ENCODE results near the gene NKX2-4. TPM values are rescaled to one million over a fixed set of nuclear protein-coding genes. Genes with fewer than 3 reads are reported as not detected.

NKX2-4 gene
- total RNA-seq (2021; ENCODE audit: unreplicated experiment) (not detected), Bru-seq, nascent RNA (not detected), BruChase-seq, experiment 1, labeled RNA remaining after a 6-hour chase (not detected), BruChase-seq, experiment 2, labeled RNA remaining after a 2-hour chase (not detected)
- not detected in 2 replicates for polyA plus RNA-seq (2012)
- long read RNA-seq = 0 reads

GRCh38 chr20:21397341-21398108, at the start of gene NKX2-4:
Gene NKX2-4 (minus strand): TSS chr20:21397526. CDS start chr20:21397399, 127 bp downstream.
- peaks cover 28% of the 10 kb centered on the region for H3K27me3 ChIP-seq (ENCODE audit: insufficient read depth, low read length)
- DNase-seq (ENCODE audit: low read depth, low spot score) (no peak), ATAC-seq (no peak)
- H3K9me2 ChIP-seq (ENCODE audit: insufficient read depth) = no peaks in the 10 kb centered on the region
- no peak within 1 kb of the TSS for H3K4me2 ChIP-seq (ENCODE audit: low read length)
- H2AFZ ChIP-seq (ENCODE audit: low read depth, low read length, poor library complexity, severe bottlenecking) = no peak within 1 kb of the TSS
- no TSS peak for BruUV-seq (replicated peaks)
- no peaks in the 10 kb centered on the region for H3K4me1 ChIP-seq (ENCODE audit: control insufficient read depth in 1 of 2, insufficient read depth in 2 of 2, low read length in 2 of 2)
- intact Hi-C loops (cut with micrococcal nuclease) = no loop called here
- no peak for TF ChIP-seq EZH2phosphoT487 (IDR thresholded peaks at IDR 0.05; ENCODE audit: borderline replicate concordance)
- no peak for TF ChIP-seq ELF1 (IDR thresholded peaks at IDR 0.05; ENCODE audit: borderline replicate concordance, low read depth)
- TF ChIP-seq FOSL1 (IDR thresholded peaks at IDR 0.05; ENCODE audit: low read depth) = no peak
- TF ChIP-seq POLR2AphosphoS5 (IDR thresholded peaks at IDR 0.05; ENCODE audit: low read depth, low read length) = no peak
- TF ChIP-seq CBX3 (IDR thresholded peaks at IDR 0.05; ENCODE audit: low read depth) = no peak
- no peak within 1 kb of the TSS for H3K27ac ChIP-seq (ENCODE audit: low read depth, low read length)
- CTCF ChIA-PET = no interaction called here
- H4K20me1 ChIP-seq (ENCODE audit: insufficient read depth) = no peaks in the 10 kb centered on the region
- no peaks in the 10 kb centered on the region for H3K36me3 ChIP-seq (ENCODE audit: control insufficient read depth in 1 of 2, insufficient read depth in 2 of 2, low read length in 2 of 2)
- H3K79me2 ChIP-seq (ENCODE audit: insufficient read depth, low read length) = no peaks in the 10 kb centered on the region
- no peaks in the 10 kb centered on the region for H3K9me3 ChIP-seq (ENCODE audit: control insufficient read depth in 1 of 2, insufficient read depth in 1 of 2, low read depth in 1 of 2, low read length in 2 of 2)
- no peak within 1 kb of the TSS for H3K9ac ChIP-seq (ENCODE audit: low read length)
- POLR2A ChIA-PET = no interaction called here
- H3K4me3 ChIP-seq (replicated peaks in 1 of 2; ENCODE audit: low read depth in 1 of 2, low read length in 2 of 2) = no peak within 1 kb of the TSS
- RAD21 ChIA-PET (ENCODE audit: low non-redundant PET in 1 of 2, low total read pairs in 2 of 2, uncharacterized antibody in 2 of 2, unreplicated experiment in 2 of 2) = no interaction called here

DNA sequence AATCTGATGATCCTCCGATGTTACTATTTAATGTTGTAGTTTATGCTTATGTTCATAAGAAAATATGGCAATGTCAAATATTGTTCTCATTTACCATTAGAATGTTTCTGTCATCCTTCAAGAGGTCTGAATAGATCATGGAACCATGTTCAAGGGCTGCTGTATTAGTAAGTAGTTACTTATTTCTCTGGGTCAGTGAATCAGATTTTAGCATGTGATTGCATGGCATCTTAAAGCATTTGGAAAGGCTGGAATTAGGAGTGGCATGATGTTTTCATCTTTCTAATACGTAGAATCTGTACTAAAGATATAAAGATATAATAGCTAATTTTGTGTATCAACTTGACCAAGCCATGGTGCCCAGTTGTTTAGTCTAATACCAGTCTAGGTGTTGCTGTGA, 40.5 kb upstream of the NKX2-4 start:
- no peak for DNase-seq (ENCODE audit: low read depth, low spot score)
- ATAC-seq = no peak
- Histone ChIP-seq H3K9ac (ENCODE audit: low read length) (no peak overlapping the region), H2AFZ (ENCODE audit: low read depth, low read length, poor library complexity, severe bottlenecking) (no peak overlapping the region), H3K79me2 (ENCODE audit: insufficient read depth, low read length) (no peaks in the 10 kb centered on the region), H3K36me3 (ENCODE audit: control insufficient read depth in 1 of 2, insufficient read depth in 2 of 2, low read length in 2 of 2) (no peaks in the 10 kb centered on the region), H3K9me3 (ENCODE audit: control insufficient read depth in 1 of 2, insufficient read depth in 1 of 2, low read depth in 1 of 2, low read length in 2 of 2) (no peaks in the 10 kb centered on the region), H3K27me3 (ENCODE audit: insufficient read depth, low read length) (no peaks in the 10 kb centered on the region), H4K20me1 (ENCODE audit: insufficient read depth) (no peaks in the 10 kb centered on the region), H3K9me2 (ENCODE audit: insufficient read depth) (no peaks in the 10 kb centered on the region), H3K4me3 (replicated peaks in 1 of 2; ENCODE audit: low read depth in 1 of 2, low read length in 2 of 2) (no peak overlapping the region), H3K27ac (ENCODE audit: low read depth, low read length) (no peak overlapping the region), H3K4me2 (ENCODE audit: low read length) (no peak overlapping the region), H3K4me1 (ENCODE audit: control insufficient read depth in 1 of 2, insufficient read depth in 2 of 2, low read length in 2 of 2) (peaks cover 0 to 24% of the 10 kb centered on the region in 2 experiments; a peak in 2 of 4 replicates)
- ChIA-PET CTCF (no interaction called here), POLR2A (no interaction called here), RAD21 (ENCODE audit: low non-redundant PET in 1 of 2, low total read pairs in 2 of 2, uncharacterized antibody in 2 of 2, unreplicated experiment in 2 of 2) (no interaction called here)
- no TSS peak for BruUV-seq (replicated peaks)
- intact Hi-C loops (cut with micrococcal nuclease) = no loop called here
- TF ChIP-seq TCF7L2 (IDR thresholded peaks at IDR 0.05; ENCODE audit: borderline replicate concordance, extremely low read depth, insufficient read depth, insufficient read length) (no peak), POLR2AphosphoS5 (IDR thresholded peaks at IDR 0.05; ENCODE audit: low read depth, low read length) (no peak), SP1 (IDR thresholded peaks at IDR 0.05; ENCODE audit: low read depth) (no peak), EZH2 (IDR thresholded peaks at IDR 0.05) (no peak), SRF (IDR thresholded peaks at IDR 0.05; ENCODE audit: low read depth) (no peak), ELF1 (IDR thresholded peaks at IDR 0.05; ENCODE audit: borderline replicate concordance, low read depth) (no peak), YY1 (IDR thresholded peaks at IDR 0.05; ENCODE audit: extremely low read depth, insufficient replicate concordance, low read depth, low read length) (no peak), JUND (IDR thresholded peaks at IDR 0.05) (no peak), RAD21 (IDR thresholded peaks at IDR 0.05; ENCODE audit: low read depth) (no peak), ZNF274 (IDR thresholded peaks at IDR 0.05; ENCODE audit: low read depth, low read length) (no peak)
- TF ChIP-seq, protein P1, sequence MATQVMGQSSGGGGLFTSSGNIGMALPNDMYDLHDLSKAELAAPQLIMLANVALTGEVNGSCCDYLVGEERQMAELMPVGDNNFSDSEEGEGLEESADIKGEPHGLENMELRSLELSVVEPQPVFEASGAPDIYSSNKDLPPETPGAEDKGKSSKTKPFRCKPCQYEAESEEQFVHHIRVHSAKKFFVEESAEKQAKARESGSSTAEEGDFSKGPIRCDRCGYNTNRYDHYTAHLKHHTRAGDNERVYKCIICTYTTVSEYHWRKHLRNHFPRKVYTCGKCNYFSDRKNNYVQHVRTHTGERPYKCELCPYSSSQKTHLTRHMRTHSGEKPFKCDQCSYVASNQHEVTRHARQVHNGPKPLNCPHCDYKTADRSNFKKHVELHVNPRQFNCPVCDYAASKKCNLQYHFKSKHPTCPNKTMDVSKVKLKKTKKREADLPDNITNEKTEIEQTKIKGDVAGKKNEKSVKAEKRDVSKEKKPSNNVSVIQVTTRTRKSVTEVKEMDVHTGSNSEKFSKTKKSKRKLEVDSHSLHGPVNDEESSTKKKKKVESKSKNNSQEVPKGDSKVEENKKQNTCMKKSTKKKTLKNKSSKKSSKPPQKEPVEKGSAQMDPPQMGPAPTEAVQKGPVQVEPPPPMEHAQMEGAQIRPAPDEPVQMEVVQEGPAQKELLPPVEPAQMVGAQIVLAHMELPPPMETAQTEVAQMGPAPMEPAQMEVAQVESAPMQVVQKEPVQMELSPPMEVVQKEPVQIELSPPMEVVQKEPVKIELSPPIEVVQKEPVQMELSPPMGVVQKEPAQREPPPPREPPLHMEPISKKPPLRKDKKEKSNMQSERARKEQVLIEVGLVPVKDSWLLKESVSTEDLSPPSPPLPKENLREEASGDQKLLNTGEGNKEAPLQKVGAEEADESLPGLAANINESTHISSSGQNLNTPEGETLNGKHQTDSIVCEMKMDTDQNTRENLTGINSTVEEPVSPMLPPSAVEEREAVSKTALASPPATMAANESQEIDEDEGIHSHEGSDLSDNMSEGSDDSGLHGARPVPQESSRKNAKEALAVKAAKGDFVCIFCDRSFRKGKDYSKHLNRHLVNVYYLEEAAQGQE (IDR thresholded peaks at IDR 0.05; ENCODE audit: low read depth) = no peak
